CD4-positive, alpha-beta T cell treated with Interleukin-6 for 4 hours (primary cell): ENCODE data around the gene CXorf49.
"Not testable (repeated sequence)": the region's sequence is repeated elsewhere in the genome, so short reads cannot be mapped to it uniquely, and the experiment has no call there.

Source experiments
- DNase-seq: peaks from one replicate; pipeline ENCODE4 v3.0.0-alpha.2; 2020; ENCODE audit warnings: mixed read lengths

Gene CXorf49

GRCh38 chrX:71718185-71718584 lies at the start of gene CXorf49:
TSS of gene CXorf49 (minus strand) at chrX:71718285. CDS start at chrX:71718151, 134 bp downstream.
- DNase-seq, result not testable (repeated sequence)

GRCh38 chrX:71767134-71767533 lies 49.0 kb upstream of the CXorf49 start:
- DNase-seq, result not testable (repeated sequence)

GRCh38 chrX:71765613-71766012 lies 47.5 kb upstream of the CXorf49 start:
- not testable (repeated sequence) for DNase-seq

GRCh38 chrX:71764832-71765231 lies 46.7 kb upstream of the CXorf49 start:
- DNase-seq, result not testable (repeated sequence)

- not testable (repeated sequence) for DNase-seq
Observed at GRCh38 chrX:71763049-71763448, 45.0 kb upstream of the CXorf49 start, which contains the start of gene CXorf49B. TSS of gene CXorf49B (plus strand) at chrX:71763349. CDS start at chrX:71763424, 75 bp downstream.

- not testable (repeated sequence) for DNase-seq
Observed at GRCh38 chrX:71760688-71761281, 42.7 kb upstream of the CXorf49 start.

- DNase-seq, result not testable (repeated sequence)
Observed at GRCh38 chrX:71720289-71720886, 2.3 kb upstream of the CXorf49 start.

GRCh38 chrX:71719195-71719594 lies 1.1 kb upstream of the CXorf49 start:
- DNase-seq, result not testable (repeated sequence)

GRCh38 chrX:71716323-71716722 lies 1.8 kb downstream of the CXorf49 start:
- not testable (repeated sequence) for DNase-seq

- not testable (repeated sequence) for DNase-seq
Observed at GRCh38 chrX:71715551-71715950, 2.5 kb downstream of the CXorf49 start.

GRCh38 chrX:71714064-71714463 lies 4.0 kb downstream of the CXorf49 start:
- DNase-seq, result not testable (repeated sequence)

GRCh38 chrX:71702853-71703252 lies 15.2 kb downstream of the CXorf49 start:
- not testable (repeated sequence) for DNase-seq

- DNase-seq, result not testable (repeated sequence)
Observed at GRCh38 chrX:71699023-71699344, 19.1 kb downstream of the CXorf49 start.

GRCh38 chrX:71698299-71699022 lies 19.6 kb downstream of the CXorf49 start:
- DNase-seq, result not testable (repeated sequence)

- DNase-seq, result not testable (repeated sequence)
Observed at GRCh38 chrX:71697466-71698298, 20.4 kb downstream of the CXorf49 start.

GRCh38 chrX:71696641-71697465 lies 21.2 kb downstream of the CXorf49 start:
- not testable (repeated sequence) for DNase-seq

- DNase-seq, result no peak
Observed at GRCh38 chrX:71679575-71680207, 38.4 kb downstream of the CXorf49 start.

- not testable (repeated sequence) for DNase-seq
Observed at GRCh38 chrX:71677195-71677594, 40.9 kb downstream of the CXorf49 start.

GRCh38 chrX:71676068-71676795 lies 41.9 kb downstream of the CXorf49 start:
- DNase-seq, result not testable (repeated sequence)

GRCh38 chrX:71675636-71676035 lies 42.4 kb downstream of the CXorf49 start:
- DNase-seq, result not testable (repeated sequence)

- DNase-seq, result no peak
Observed at GRCh38 chrX:71671938-71672337, 46.1 kb downstream of the CXorf49 start.
